Smooth muscle cell (in vitro differentiated cells): ENCODE measurements around the gene AMZ1. TPM values are rescaled to one million over a fixed set of nuclear protein-coding genes. Genes with fewer than 3 reads are reported as not detected.
A peak's percentile ranks its signal among the peaks of the same experiment; 100 is the strongest.

Experiments used
- DNase-seq: peaks from one replicate; lab custom pipeline; 2025; ENCODE audit not compliant: unreplicated experiment; lab: John Stamatoyannopoulos, UW
- H2AFZ ChIP-seq: fragments of 200-600 bp; sonication (generic); 2 replicates; pipeline ENCODE4 v1.6.0; 2016; ENCODE audit warnings: antibody characterized with exemption, low read depth, mild to moderate bottlenecking
- H3F3A ChIP-seq: fragments of 200-600 bp; sonication (generic); 2 replicates; pipeline ENCODE4 v1.6.0; 2017; ENCODE audit warnings: antibody characterized with exemption, low read depth
- H3K27ac ChIP-seq: fragments of 200-600 bp; sonication (generic); 2 replicates; pipeline ENCODE4 v1.5.1; 2016; ENCODE audit warnings: low read depth, mild to moderate bottlenecking
- H3K27me3 ChIP-seq: fragments of 200-600 bp; sonication (generic); 2 replicates; pipeline ENCODE4 v1.6.1; 2016; ENCODE audit warnings: low read depth, mild to moderate bottlenecking
- H3K36me3 ChIP-seq: fragments of 200-600 bp; sonication (generic); 2 replicates; pipeline ENCODE4 v1.5.1; 2016; ENCODE audit warnings: low read depth
- H3K4me1 ChIP-seq: fragments of 200-600 bp; sonication (generic); 2 replicates; pipeline ENCODE4 v1.5.1; 2016; ENCODE audit warnings: low read depth
- H3K4me2 ChIP-seq: fragments of 200-600 bp; sonication (generic); 2 replicates; pipeline ENCODE4 v1.6.0; 2016; ENCODE audit warnings: mild to moderate bottlenecking
- H3K4me3 ChIP-seq: fragments of 200-600 bp; sonication (generic); 2 replicates; pipeline ENCODE4 v1.5.1; 2016; ENCODE audit warnings: mild to moderate bottlenecking
- H3K79me2 ChIP-seq: fragments of 200-600 bp; sonication (generic); 2 replicates; pipeline ENCODE4 v1.6.0; 2016; ENCODE audit warnings: low read depth, mild to moderate bottlenecking
- H3K9ac ChIP-seq: fragments of 200-600 bp; sonication (generic); 2 replicates; pipeline ENCODE4 v1.6.0; 2016; ENCODE audit warnings: low read depth
- H3K9me3 ChIP-seq: fragments of 200-600 bp; sonication (generic); replicated peaks from 2 replicates; pipeline ENCODE4 v1.5.1; 2016; ENCODE audit warnings: low read depth
- H4K20me1 ChIP-seq: fragments of 200-600 bp; sonication (generic); 2 replicates; pipeline ENCODE4 v1.6.0; 2016; ENCODE audit warnings: low read depth
- WGBS: methylation state at CpG from one replicate; pipeline ENCODE4 v1.1.7; 2016; ENCODE audit warnings: low lambda C conversion rate; 5-methylcytosine and 5-hydroxymethylcytosine counted together
- polyA plus RNA-seq: library from polyadenylated mRNA; unstranded; fragments of >200 nt; fragmentation: Nextera tagmentation; extraction: Ambion mirVana; gene quantifications from 2 replicates; pipeline ENCODE4 v1.2.1, GENCODE V29; 2016
- total RNA-seq: library from RNA; depleted of rRNA; stranded (reverse); fragments of >200 nt; gene quantifications from 2 replicates; pipeline ENCODE4 v1.2.3, GENCODE V29; 2014
- TF ChIP-seq, protein P1 (sequence below): fragments of 200-600 bp; sonication (generic); IDR thresholded peaks from 2 replicates; pipeline ENCODE4 v1.5.1; 2017; ENCODE audit warnings: borderline replicate concordance, mild to moderate bottlenecking, antibody characterized with exemption; ENCODE audit not compliant: insufficient read depth, poor library complexity, severe bottlenecking

Gene AMZ1
- total and polyA plus RNA-seq, 2 experiments from 2014 or later = 0.63 to 1.1 TPM

DNA sequence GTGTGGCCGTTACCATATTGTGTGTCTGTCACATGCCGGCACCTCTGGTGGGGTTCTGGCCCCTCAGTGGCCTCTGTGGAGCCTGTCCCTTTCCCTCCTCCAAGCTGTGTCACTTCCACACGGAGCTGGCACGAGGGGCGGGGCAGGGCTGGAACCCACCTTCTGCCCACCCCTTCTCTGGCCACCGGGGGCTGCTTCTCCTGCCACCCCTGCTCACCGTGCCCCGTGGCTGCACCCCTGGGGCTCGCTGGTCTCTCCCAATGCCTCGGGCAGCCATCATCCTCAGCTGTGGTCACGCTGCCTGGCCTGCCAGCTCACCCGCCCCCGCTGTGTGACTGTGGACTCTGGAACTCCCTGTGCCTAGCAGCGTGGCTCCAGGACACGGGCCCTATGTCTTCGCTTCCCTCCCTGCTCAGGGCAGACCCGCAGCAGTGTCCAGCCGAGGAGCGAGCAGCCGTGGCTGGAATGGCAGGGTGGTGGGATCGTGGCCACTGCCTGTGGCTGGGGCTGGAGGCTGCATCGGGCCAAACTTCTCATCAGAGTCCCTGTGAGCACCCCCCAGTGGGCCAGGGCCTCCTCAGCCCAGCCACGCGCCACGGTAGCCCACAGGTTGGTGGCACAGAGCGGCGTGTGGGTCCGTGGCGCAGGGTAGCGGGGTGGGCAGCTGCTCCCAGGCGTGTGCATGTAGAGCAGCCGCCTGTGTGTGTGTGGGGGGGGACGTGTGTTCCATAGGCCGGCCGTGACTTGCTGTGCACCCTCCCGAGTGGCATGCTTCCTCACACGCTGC, 48.1 kb upstream of the AMZ1 start:
- H4K20me1 ChIP-seq = peaks cover 99% of the 10 kb centered on the region

DNA sequence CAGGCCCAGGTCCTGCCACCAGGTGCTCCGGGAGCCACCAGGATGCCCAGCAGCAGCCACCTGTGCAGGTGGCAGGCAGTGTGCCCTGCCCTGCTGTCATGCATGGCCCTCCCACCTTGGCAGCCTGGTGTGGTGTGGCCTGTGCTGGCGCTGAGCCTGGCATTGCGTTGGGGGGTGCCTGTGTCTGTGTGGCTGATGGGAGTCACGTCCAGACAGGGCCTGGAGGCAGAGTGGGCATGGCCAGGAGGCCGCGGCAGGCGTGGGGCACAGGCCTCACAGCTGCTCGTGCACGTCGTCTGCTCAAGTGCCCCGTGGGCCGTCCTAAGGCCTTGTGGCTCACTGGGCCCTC, 47.5 kb upstream of the AMZ1 start:
- peaks cover 99% of the 10 kb centered on the region for H4K20me1 ChIP-seq
- H3K9ac ChIP-seq = no peak overlapping the region
- DNase-seq = no peak
- no peak overlapping the region for H2AFZ ChIP-seq
- H3K4me1 ChIP-seq = peaks cover 16% of the 10 kb centered on the region
- no peak overlapping the region for H3K4me3 ChIP-seq
- 85% methylated on average over 12 of the region's 12 CpGs for WGBS
- H3K79me2 ChIP-seq = peaks cover 94% of the 10 kb centered on the region
- no peaks in the 10 kb centered on the region for H3F3A ChIP-seq
- H3K9me3 ChIP-seq = no peaks in the 10 kb centered on the region
- H3K36me3 ChIP-seq = no peaks in the 10 kb centered on the region
- TF ChIP-seq, protein P1, sequence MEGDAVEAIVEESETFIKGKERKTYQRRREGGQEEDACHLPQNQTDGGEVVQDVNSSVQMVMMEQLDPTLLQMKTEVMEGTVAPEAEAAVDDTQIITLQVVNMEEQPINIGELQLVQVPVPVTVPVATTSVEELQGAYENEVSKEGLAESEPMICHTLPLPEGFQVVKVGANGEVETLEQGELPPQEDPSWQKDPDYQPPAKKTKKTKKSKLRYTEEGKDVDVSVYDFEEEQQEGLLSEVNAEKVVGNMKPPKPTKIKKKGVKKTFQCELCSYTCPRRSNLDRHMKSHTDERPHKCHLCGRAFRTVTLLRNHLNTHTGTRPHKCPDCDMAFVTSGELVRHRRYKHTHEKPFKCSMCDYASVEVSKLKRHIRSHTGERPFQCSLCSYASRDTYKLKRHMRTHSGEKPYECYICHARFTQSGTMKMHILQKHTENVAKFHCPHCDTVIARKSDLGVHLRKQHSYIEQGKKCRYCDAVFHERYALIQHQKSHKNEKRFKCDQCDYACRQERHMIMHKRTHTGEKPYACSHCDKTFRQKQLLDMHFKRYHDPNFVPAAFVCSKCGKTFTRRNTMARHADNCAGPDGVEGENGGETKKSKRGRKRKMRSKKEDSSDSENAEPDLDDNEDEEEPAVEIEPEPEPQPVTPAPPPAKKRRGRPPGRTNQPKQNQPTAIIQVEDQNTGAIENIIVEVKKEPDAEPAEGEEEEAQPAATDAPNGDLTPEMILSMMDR = no peak
- H3K27me3 ChIP-seq = no peaks in the 10 kb centered on the region
- peak overlapping the region; percentile 76 for H3K4me2 ChIP-seq
- peak overlapping the region; percentile 88 for H3K27ac ChIP-seq

More for the DNA sequence above, 48.1 kb upstream of the AMZ1 start:
- no peaks in the 10 kb centered on the region for H3K9me3 ChIP-seq
- no peak overlapping the region for H2AFZ ChIP-seq
- H3K4me2 ChIP-seq = no peak overlapping the region
- WGBS = 89% methylated on average over 34 of the region's 37 CpGs
- H3K9ac ChIP-seq = no peak overlapping the region
- peaks cover 96% of the 10 kb centered on the region for H3K79me2 ChIP-seq
- H3K27ac ChIP-seq = no peak overlapping the region
- TF ChIP-seq, protein P1 = no peak
- no peaks in the 10 kb centered on the region for H3K36me3 ChIP-seq
- no peak for DNase-seq
- no peaks in the 10 kb centered on the region for H3K27me3 ChIP-seq
- H3F3A ChIP-seq = no peaks in the 10 kb centered on the region
- H3K4me3 ChIP-seq = no peak overlapping the region
- H3K4me1 ChIP-seq = peaks cover 16% of the 10 kb centered on the region

DNA sequence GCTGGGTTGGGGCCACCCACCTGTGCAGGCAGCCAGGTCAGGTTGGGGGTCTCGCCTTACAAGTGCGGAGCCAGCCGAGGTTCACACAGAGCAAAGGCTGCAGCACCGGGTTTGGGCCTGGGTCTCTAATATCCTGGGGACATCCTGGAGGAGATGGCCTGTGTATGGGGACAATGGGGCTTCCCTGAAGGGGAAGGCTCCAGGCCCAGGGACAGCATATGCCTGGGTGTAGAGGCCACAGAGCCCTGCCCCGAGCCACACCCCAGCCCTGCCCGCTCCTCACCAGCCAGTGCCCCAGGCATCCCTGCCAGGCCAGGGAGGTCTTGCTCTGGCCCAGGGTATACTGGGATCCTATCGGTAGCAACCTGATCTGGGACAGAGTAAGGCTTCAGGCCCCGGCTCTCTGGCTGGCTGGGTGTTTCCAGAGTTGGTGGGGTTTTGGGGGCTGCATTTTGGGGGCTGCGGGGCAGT, 47.1 kb upstream of the AMZ1 start:
- DNase-seq = no peak
- Histone ChIP-seq H3K4me2 (peak overlapping the region; percentile 76), H3K36me3 (no peaks in the 10 kb centered on the region), H3K27me3 (no peaks in the 10 kb centered on the region), H3K9me3 (no peaks in the 10 kb centered on the region), H3K9ac (peak overlapping the region; percentile 74), H4K20me1 (peaks cover 99% of the 10 kb centered on the region), H3K27ac (peak overlapping the region; percentile 88), H3K79me2 (peaks cover 94% of the 10 kb centered on the region), H3K4me1 (peaks cover 16% of the 10 kb centered on the region), H2AFZ (no peak overlapping the region), H3F3A (no peaks in the 10 kb centered on the region), H3K4me3 (no peak overlapping the region)
- TF ChIP-seq, protein P1 = no peak
- 74% methylated on average over 9 of the region's 9 CpGs for WGBS
